ENCODE measurements around the gene EME1. TPM values are rescaled to one million over a fixed set of nuclear protein-coding genes. Genes with fewer than 3 reads are reported as not detected.

EME1 gene
- total and polyA plus RNA-seq, 2 of the 13 experiments (the other 11 are each of a cell fraction or from before 2014, with no cell fraction given) = 20.7 to 24.6 TPM

- TF ChIP-seq SSRP1 (CRISPR knock-in tag; IDR thresholded peaks at IDR 0.05) = peak; percentile 58; the same call in 1 of the 2 replicates
- 0 out of 2 replicates have a peak, but pooled peaks have one; percentile 22 for TF ChIP-seq HIC2 (CRISPR knock-in tag; IDR thresholded peaks at IDR 0.05; ENCODE audit: low read depth)
- no peak for TF ChIP-seq SIX1 (CRISPR knock-in tag; IDR thresholded peaks at IDR 0.05; ENCODE audit: borderline replicate concordance)
- TF ChIP-seq SMARCC2 (IDR thresholded peaks at IDR 0.05) = no peak
- no peak for TF ChIP-seq GATA4 (IDR thresholded peaks at IDR 0.05; ENCODE audit: borderline replicate concordance, low read depth)
- TF ChIP-seq ZKSCAN8 (CRISPR knock-in tag; IDR thresholded peaks at IDR 0.05; ENCODE audit: borderline replicate concordance) = peak; percentile 59; the same call in 1 of the 2 replicates
- TF ChIP-seq ZFP36 (IDR thresholded peaks at IDR 0.05; ENCODE audit: borderline replicate concordance, low read depth, low read length, partially characterized antibody) = no peak
- TF ChIP-seq ZNF562 (CRISPR knock-in tag; IDR thresholded peaks at IDR 0.05; ENCODE audit: borderline replicate concordance) = no peak
- TF ChIP-seq HOMEZ (CRISPR knock-in tag; IDR thresholded peaks at IDR 0.05; ENCODE audit: low read depth) = no peak
- TF ChIP-seq RBFOX2 (IDR thresholded peaks at IDR 0.05; ENCODE audit: low read depth, low read length) = peak; percentile 84
- TF ChIP-seq EZH2 (conservative IDR thresholded peaks at IDR 0.05; ENCODE audit: low read depth, low read length) = no peak
- peak in 1 of 2 experiments; percentile 40; a peak in 2 of 4 replicates for TF ChIP-seq HMGXB4 (CRISPR knock-in tag; IDR thresholded peaks at IDR 0.05; ENCODE audit: borderline replicate concordance in 1 of 2, low read depth in 1 of 2)
- no peak for TF ChIP-seq NFIB (CRISPR knock-in tag; IDR thresholded peaks at IDR 0.05; ENCODE audit: borderline replicate concordance)
- TF ChIP-seq NFYB (CRISPR knock-in tag; IDR thresholded peaks at IDR 0.05) = 0 out of 2 replicates have a peak, but pooled peaks have one; percentile 40
- no peak for TF ChIP-seq ZNF431 (CRISPR knock-in tag; IDR thresholded peaks at IDR 0.05; ENCODE audit: borderline replicate concordance, low read depth)
- TF ChIP-seq KLF16 (CRISPR knock-in tag; IDR thresholded peaks at IDR 0.05) = peak in 1 of 2 experiments; percentile 70; a peak in 2 of 4 replicates
- TF ChIP-seq SOX6 (IDR thresholded peaks at IDR 0.05) = no peak
- TF ChIP-seq SOX6 (CRISPR knock-in tag; IDR thresholded peaks at IDR 0.05) = no peak
- peak; percentile 82 for TF ChIP-seq YY1 (IDR thresholded peaks at IDR 0.05; ENCODE audit: insufficient read depth, insufficient replicate concordance, low read depth, low read length)
- no peak for TF ChIP-seq SETDB1 (CRISPR knock-in tag; IDR thresholded peaks at IDR 0.05; ENCODE audit: borderline replicate concordance)
- no peak for TF ChIP-seq FOXM1 (CRISPR knock-in tag; IDR thresholded peaks at IDR 0.05)
- no peak for TF ChIP-seq NR3C1 (CRISPR knock-in tag; IDR thresholded peaks at IDR 0.05)
- no peak for TF ChIP-seq HMGA1 (CRISPR knock-in tag; conservative IDR thresholded peaks at IDR 0.05)
- TF ChIP-seq TFDP2 (CRISPR knock-in tag; IDR thresholded peaks at IDR 0.05) = peak; percentile 59
Measured at GRCh38 chr17:50425682-50426471, 52.8 kb downstream of the EME1 start, which contains the start of gene ACSF2 (continued).
